GM19468 (cell line): ENCODE measurements around the gene MYCL.
"Not testable (repeated sequence)": the region's sequence is repeated elsewhere in the genome, so short reads cannot be mapped to it uniquely, and the experiment has no call there.

Experiments
- ATAC-seq: cut with Tn5 transposase; IDR thresholded peaks from one replicate; pipeline ENCODE4 v1.9.1; 2021; ENCODE audit warnings: mild to moderate bottlenecking, moderate library complexity, moderate number of reproducible peaks; ENCODE audit not compliant: unreplicated experiment; ENCODE audit errors: extremely low read depth

Gene MYCL

GRCh38 chr1:39892601-39893595, 8.8 kb downstream of the MYCL start:
- no peak for ATAC-seq

GRCh38 chr1:39890880-39891279, 10.8 kb downstream of the MYCL start:
- no peak for ATAC-seq

DNA sequence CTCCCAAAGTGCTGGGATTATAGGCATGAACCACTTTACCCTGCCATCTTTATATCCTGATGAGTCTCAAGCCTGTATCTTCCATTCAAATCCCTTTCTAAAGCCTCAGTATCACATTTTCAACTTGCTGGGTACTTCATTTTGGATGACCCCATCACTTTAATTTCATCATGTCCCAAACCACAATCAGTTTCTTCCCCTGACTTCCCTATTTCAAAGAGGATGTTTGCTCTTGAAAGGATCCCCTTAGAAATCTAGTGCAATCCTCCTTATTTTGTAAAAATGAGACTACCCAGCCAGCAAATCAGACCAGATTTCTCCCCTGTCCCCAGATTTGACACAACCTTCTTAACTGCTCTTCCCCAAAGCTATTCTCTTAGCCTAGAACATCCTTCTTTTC, 11.4 kb downstream of the MYCL start:
- no peak for ATAC-seq

GRCh38 chr1:39886757-39887231, 14.9 kb downstream of the MYCL start:
- ATAC-seq: no peak

GRCh38 chr1:39885516-39885915, 16.2 kb downstream of the MYCL start:
- no peak for ATAC-seq

DNA sequence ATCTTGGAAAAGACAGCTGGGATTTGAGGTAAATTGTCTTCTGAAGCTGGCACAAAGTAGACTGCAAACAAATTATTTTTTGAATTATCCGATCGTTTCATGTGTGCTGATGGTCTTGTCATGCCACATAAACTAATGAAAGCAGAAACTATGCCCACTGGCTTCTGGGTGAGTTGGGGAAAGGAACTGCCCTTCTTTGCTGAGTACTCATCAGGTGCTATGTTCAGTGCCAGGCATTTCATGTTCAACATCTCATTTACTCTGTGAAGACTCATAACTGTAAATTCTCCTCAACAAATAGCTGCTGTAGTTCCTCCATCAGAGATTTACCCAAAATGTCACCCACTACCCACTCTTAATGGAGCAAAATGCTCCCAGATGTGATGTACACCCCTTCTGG, 19.6 kb downstream of the MYCL start:
- no peak for ATAC-seq

- ATAC-seq: no peak
Measured at GRCh38 chr1:39877980-39878956, 23.4 kb downstream of the MYCL start.

GRCh38 chr1:39877231-39877778, 24.4 kb downstream of the MYCL start:
- no peak for ATAC-seq

DNA sequence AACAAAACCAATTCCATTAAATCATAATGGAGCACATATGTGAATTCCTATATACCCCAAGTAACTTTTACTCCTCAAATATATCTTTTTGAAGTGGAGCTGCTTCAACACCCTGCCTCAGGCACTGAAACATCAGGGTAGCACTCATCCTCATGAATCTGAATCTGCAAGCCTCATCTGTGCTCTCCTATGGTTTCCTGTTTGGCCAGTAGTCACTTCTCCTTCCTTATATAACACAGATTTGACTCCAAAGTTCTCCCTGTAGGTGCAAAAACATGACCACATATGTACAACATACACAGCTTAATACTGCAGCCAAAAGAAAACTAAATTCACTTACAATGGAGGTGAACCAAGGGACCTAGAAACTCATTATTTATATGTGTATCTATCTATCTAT, 25.6 kb downstream of the MYCL start:
- no peak for ATAC-seq

- ATAC-seq: no peak
Measured at GRCh38 chr1:39872698-39873097, 29.0 kb downstream of the MYCL start.

DNA sequence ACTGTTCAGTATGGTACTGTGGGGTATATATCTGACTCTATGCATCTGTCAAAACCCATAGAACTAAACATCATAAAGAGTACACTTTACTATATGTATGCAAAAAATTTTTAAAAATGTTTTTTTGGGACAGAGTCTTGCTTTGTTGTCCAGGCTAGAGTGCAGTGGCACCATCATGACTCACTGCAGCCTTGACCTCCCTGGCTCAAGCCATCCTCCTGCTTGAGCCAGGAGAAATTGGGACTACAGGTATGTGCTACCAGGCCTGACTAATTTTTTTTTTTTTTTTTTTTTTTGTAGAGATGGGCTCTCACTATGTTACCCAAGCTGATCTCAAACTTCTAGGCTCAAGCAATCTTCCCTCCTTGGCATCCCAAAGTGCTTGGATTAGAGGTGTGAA, 29.9 kb downstream of the MYCL start:
- ATAC-seq: no peak

GRCh38 chr1:39871043-39871442, 30.7 kb downstream of the MYCL start:
- not testable (repeated sequence) for ATAC-seq

GRCh38 chr1:39869538-39870112, 32.1 kb downstream of the MYCL start:
- not testable (repeated sequence) for ATAC-seq

GRCh38 chr1:39866767-39867166, 35.0 kb downstream of the MYCL start:
- no peak for ATAC-seq

- no peak for ATAC-seq
Measured at GRCh38 chr1:39865762-39866161, 36.0 kb downstream of the MYCL start.

- ATAC-seq: no peak
Measured at GRCh38 chr1:39863177-39863576, 38.5 kb downstream of the MYCL start.

DNA sequence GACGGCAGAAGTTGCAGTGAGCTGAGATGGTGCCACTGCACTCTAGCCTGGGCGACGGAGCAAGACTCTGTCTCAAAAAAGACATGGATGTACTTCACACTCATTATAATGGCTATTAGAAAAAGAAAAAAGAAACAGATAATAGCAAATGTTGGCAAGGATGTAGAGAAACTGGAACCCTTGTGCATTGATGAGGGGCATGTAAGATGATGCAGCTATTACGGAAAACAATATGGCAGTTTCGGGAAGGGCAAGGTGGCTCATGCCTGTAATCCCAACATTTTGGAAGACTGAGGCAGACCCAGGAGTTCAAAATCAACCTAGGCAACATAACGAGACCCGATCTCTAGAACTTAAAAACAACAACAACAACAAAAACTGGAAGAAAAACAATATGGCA, 40.7 kb downstream of the MYCL start:
- no peak for ATAC-seq

DNA sequence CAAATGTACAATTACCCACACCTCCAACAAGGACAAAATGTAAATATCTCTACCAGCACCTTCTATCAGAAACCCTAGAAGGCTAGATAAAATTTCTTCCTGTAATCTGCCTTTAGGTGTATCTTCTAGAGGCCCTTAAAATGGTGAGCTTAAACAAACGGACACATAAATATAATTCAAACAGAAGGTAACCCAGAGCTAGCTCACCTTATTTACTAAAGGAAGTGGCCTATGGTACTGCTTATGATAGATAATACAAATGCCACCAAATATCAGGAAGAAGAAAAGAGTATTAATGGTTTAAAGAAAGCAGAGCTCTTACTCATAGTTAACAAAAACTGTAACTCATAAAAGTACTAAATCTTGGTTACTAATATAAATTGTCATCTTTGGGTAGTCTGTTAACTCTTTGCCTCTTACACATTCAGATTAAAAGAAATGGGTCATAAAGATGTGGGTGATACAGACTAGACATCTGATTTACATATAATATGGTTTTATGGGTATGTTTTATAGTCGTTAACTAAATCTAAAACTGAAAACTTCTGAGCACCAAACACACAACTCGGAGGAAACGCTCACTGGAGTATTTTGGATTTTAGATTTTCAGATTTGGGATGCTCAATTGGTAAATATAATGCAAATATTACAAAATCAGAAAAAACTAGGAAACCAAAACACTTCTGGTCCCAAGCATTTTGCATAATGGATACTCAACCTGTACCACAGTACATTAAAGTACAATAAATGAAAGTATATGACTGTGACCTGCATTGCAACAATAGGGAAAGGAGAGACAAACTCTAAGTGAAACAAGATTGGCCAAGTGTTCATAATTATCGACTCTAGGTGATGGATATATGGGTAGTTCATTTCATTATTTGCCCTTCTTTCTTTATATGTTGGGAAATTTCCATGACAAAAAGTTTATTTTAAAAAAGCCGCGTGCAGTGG, 41.6 kb downstream of the MYCL start:
- no peak for ATAC-seq

DNA sequence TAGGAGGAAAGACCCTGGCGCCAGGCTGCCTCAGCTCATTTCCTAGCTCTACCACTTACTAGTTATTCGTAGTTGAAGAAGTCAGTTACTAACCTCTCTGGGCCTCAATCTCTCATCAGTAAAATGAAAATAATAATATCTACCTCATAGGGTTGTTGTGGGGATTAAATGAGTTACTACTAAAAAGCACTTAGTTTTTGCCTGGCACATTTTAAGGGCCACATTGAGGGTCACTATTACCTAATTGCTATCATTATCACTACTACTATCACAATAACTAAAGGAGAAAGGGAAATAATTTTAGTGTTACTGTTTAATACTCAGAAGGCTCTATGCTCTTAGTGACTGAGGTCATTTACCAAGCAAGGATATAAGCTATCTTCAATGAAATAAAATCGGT, 43.4 kb downstream of the MYCL start:
- ATAC-seq: no peak
